ENCODE measurements around the gene SLC13A3. TPM values are rescaled to one million over a fixed set of nuclear protein-coding genes. Genes with fewer than 3 reads are reported as not detected.

The SLC13A3 gene
- total RNA-seq, 1 donor from 2014 or later, result 0.12 TPM

DNA sequence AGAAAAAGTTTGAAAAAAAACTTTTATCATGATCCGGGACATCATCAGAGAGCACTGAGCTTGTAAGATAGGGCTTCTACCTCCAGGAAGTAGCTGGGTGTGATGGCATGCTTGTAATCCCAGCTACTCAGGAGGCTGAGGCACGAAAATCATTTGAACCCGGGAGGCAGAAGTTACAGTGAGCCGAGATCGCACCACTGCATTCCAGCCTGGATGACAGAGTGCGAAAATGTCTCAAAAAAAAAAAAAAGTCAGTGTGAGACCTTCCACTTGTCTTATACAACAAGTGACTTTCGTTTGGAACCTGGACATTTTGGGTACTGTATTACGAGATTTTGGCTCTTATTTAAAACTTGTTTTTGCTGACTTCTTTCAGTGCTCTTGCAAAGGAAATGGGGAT lies 5.9 kb upstream of the SLC13A3 start:
- intact Hi-C loops (cut with micrococcal nuclease), result no loop called here

DNA sequence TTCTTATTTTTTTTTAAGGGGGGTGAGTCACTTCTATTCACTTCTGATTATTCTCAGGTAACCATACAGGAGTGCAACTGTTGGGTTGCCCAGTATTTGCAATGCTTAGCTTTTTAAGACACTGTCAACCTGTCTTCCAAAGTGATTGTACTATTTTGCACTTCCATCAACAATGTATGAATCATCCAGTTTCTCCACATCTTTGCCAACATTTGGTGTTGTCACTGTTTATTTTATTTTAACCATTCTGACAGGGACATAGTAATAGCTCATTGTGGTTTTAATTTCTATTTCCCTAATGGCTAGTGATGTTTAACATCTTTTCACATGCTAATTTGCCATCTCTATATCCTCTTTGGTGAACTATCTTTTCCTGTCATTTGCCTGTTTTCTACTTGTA lies 1.4 kb upstream of the SLC13A3 start:
- intact Hi-C loops (cut with micrococcal nuclease), result no loop called here

DNA sequence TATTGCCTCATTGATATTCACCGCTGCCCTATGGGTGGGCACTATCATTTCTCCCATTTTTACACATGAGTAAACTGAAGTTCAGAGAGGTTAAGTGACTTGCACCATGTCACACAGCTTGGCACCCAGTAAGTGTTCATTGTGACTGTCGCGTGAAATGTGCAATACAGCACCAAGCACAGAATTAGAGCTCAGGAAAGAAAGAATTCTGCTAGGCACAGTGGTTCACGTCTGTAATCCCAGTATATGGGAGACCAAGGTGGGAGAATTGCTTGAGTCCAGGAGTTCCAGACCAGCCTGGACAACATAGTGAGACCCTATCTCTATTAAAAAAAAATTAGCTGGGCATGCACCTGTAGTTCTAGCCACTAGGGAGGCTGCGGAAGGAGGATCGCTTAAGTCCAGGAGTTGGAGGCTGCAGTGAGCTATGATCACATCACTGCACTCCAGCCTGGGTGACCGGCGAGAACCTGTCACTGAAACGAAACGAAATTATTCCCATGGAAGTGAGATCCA lies 626 bp downstream of the SLC13A3 start:
- intact Hi-C loops (cut with micrococcal nuclease), result no loop called here

DNA sequence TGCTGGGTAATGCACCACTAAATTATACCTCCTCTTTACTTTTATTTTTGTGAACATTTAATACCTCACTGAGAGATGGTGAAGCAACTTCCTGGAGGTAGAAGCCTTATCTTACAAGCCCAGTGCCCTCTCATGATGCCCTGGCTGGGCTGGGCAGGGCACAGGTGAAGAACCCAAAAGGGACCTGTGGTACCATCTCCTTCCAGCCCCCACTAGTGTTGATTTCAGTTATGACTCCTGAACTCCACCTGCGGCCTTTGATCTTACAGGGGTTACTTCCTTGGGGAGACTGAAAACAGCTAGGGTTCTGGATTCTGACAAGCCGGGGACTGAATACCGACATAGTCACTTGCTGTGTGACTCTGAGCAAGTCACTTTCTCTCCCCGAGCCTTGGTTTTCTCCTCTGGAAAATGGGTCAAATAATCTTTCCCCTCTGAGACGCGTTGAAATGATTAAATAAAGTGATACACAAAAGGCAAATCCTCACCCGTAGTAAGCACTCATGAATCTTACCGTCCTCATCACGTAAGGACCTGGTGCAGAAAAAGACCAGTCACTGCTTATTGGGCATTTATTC lies 1.2 kb downstream of the SLC13A3 start:
- intact Hi-C loops (cut with micrococcal nuclease), result no loop called here

DNA sequence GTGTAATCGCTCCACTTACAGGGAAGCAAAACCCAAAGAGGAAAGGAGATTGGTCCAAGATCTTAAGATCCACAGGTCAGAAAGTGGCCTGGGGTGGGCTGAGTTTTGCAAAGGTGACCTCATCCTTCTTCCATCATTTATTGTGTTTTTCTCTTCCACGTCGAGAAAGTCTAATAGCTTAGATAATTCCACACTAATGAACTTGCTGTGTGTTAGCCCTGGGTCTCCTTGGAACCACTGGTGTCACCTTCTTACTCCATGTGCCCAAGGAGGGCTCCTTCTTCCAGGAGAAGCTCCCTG lies 1.7 kb downstream of the SLC13A3 start:
- intact Hi-C loops (cut with micrococcal nuclease), result no loop called here

DNA sequence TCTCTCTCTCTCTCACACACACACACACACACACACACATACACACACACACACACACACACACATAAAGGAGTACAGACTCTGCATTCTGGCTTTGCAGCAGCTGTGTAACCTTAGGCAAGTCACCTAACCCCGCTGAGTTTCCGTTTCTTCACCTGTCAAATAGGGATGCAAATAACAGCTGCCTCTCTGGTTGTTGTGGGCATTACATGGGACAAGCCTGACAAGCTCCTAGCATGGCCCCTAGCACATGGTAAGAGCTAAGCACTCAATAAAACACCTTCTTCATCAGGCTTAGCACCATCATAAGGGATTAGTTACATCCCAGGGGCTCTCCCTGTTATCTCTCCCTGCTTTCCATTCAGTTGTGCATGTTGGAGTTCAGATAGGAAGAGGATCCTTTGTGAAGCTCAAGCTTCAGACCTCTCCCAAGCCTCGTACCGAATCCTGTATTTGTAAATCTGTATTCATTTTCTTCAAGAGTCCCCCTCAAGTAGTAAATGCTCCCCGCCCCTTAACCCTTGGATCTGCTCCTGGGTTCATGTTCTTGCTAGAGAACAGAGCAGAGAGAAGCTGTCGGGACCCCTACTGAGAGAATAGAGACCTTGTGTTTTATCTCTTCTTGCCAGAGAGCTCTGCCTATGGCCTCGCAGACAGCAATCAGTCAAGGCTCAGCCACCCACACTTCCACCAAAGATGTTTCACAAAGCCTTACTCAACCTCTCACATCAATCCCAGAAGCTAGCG lies 2.2 kb downstream of the SLC13A3 start:
- intact Hi-C loops (cut with micrococcal nuclease), result no loop called here

DNA sequence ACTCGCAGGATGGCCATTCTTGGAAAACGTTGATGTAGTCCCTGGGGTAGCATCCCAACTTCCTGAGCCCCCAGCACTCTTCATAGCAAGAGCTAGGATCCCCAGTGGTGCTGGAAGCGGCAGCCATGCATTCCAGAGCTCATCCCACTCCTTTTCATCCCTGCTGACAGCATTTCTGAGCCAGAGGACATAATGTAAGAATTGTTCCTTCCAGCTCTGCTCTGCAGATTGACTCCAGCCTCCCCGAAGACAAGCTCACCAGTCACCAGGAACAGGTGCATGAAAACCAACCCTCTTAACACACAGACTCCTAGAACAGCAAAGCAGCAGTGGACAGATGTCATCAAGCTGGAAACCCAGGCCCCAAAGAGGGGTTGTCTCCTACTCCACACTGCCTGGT lies 3.8 kb downstream of the SLC13A3 start:
- intact Hi-C loops (cut with micrococcal nuclease), result no loop called here

DNA sequence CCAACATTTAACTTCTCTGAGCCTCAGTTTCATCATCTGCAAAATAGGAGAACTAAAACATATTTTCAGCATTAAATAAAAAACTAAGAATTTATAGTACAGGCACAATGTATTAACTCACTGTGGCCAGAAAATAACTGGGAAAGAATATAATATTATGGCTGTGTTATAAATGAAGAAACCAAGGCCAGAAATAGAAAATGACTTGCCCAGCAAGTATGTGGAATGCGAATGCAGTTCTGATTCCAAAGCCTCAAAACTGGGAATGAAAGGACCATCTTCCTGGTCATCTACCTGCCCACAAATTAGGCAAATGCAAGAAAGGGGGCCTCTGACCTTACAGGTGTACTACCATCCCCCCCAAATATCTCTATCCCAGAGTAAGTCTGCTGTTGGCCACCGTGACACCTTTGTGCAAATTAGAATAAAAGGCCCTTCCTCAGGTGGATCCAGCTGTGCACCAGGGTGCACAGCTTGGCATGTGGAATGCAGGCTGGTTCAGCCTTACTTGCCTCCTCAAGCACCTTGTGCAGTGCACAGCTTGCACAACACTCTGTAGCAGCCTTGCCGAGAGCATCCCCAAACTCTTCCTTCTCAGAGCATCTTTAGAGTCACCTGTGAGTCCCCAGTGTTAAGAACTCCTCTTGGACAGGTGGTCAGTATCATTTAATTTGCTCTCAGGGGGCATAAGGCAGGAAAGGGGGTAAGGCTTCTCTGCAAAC lies 4.4 kb downstream of the SLC13A3 start:
- intact Hi-C loops (cut with micrococcal nuclease), result no loop called here

DNA sequence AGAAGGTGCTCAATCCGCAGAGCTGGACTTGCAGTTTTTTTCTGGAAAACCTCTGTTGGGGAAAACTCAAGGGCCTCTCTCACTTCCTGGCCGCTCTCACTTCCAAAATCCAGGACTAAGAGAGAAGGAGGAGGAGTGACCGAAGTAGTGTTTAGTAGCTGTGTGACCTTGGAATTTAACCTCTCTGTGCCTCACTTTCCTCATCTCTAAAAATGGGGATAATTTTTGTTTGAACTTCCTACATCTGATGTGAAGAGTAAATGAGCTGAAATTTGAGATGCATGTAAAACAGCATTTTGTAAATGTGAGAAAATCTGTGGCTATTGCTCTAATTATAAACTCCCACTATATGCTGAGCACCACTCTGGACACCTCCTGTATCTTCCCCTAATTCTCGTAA lies 5.1 kb downstream of the SLC13A3 start:
- intact Hi-C loops (cut with micrococcal nuclease), result no loop called here

DNA sequence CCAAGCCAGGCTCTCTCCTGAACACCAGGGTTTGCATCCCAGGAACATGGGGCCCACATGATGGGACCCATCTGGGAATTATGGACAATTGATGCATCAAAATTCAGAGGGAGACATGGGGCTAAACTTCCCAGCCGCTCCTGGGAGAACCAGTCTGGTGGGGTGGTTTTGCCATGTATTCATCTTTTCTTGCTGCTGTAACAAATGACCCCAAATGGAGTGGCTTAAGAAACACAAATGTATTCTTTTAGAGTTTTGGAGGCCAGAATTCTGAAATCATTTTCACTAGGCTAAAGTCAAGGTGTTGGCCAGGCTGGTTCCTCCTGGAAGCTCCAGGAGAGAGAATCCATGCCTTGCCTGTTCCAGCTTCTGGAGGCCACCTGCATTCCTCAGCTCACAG lies 6.5 kb downstream of the SLC13A3 start:
- intact Hi-C loops (cut with micrococcal nuclease), result no loop called here

DNA sequence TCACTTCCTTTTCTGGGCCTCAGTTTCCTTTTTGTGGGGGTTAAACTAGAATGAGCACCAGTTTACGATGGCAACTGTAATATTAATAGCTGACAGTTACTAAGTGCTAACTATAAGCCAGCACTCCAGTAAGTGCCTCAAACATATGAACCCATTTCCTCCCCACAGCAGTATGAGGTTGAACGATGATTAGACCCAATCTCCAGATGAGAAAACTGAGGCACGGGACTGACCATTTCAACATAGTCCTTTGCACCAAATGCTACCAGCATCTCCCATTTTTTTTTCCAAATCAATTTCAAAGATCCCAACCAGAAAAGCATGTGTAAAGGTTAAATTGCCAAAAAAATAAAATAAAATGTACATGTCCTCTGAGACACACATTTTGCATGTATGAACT lies 7.1 kb downstream of the SLC13A3 start:
- intact Hi-C loops (cut with micrococcal nuclease), result no loop called here

DNA sequence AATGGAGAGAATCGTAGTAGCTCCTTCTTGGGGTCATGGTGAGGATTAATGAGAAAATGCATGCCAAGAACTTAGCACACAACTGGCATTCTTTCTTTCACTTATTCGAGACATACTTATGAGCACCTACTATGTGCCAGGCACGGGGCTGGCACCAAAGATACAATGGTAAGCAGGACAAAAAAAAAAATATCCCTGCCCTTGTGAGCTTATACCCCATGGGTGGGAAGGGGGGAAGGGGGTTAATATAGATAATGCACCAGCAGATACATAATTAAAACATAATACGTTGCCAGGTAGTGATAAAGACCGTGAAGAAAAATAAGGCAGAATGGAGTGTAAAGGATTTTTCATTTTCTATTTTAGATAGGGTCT lies 8.3 kb downstream of the SLC13A3 start:
- intact Hi-C loops (cut with micrococcal nuclease), result no loop called here

DNA sequence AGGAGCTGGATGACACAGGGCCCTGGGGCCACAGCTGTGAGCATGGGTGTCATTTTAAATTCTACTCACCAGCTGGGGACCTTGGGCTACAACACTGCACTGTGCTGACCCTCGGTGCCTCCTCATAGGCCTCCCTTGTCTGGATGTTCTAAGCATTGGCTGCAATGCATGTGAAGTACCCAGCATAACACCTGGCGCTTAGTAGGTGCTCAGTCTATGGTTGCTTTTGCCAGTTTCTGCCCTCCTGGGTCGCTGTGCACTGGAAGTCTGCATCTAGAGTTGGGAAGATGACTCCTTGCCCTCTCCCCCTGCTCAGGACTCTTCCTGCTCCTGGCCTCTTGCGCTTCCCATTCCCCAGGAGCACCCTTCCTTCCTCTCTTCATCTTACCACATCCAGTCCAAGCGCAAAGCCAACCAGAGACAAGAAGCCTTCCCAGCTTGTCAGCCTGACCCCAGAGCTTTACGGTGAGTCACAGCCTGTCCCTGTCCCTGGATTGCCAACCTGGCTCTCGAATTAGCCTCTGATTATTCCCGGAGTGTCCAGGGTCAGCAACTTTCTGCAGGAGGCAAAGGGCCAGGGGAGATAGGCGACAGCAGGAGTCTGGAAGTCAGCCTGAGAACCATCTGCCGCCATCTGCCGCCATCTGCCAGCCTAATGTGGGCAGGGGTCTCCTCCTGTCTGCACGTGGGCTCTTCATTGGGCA lies 8.8 kb downstream of the SLC13A3 start:
- intact Hi-C loops (cut with micrococcal nuclease), result no loop called here

DNA sequence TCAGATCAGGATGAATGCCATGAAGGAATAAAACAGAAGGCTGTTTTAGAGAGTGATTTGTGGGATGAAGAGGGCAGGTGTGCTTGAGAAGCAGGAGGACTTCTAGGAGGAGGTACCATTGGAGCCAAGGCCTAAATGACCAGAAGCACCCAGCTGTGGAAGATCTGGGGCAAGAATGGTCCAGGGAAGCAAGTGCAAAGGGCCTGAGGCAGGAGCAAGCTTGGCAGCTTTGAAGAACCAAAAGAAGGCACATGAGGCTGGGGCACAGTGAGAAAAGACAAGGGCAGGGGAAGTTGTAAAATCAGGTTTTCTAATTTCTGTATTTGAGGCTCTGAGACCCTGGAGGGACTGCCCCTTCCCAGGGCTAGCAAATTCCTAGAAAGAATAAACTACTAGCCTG lies 9.8 kb downstream of the SLC13A3 start:
- intact Hi-C loops (cut with micrococcal nuclease), result no loop called here

DNA sequence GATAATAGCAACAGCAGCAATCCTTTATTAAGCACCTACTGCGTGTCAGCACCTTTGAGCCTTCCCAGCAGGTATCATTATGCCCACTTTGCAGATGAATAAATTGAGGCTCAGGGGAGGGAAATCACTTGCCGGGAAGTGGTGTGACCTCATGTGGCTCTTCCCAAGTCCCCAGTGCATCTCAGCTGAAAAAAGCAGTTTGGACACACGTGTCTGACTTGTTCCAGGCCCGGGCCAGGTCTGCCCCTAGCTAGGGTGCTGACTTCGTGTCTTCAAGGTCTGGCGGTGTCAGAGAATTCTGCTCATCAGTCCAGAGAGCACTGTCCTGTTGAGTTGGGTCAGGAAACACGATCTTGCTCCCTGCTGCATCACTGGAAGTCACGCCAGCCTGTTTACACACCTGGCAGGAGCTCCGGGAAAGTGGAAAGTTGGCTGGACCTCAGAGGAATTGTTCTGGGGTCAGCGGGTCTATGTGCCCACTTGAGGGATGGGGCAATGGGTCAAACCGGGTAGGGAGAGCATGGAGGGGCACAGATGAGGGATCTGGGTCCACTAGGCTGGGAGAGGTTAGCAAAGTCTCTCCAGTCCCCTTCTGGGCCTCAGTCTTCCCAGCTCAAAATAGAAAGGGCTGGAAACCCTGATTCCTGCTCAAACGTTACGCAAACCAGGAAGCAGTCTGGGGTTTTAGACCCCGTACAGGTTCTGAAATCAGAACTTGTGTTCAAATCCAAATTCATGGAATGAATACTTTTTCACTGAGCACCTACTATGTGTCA lies 10.5 kb downstream of the SLC13A3 start:
- intact Hi-C loops (cut with micrococcal nuclease), result no loop called here

DNA sequence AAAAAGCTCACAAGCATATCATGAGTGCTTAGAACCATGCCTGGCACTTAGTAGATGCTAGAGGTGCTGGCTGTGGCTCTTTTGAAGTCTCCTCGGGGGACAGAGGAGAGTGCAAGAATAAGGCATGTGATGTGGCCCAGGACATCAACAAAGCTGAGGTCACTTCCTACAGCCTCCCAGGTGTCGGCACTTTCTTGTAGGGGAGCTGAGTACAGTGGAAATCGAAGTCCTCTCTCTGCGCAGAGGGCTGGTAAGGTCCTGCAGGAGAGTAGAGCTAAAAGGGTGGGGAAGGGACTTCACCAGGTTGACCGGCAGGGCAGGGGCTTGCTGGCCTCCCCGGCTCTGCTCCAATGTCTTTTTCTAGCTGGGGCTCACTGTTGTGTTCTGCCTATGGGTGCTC lies 11.2 kb downstream of the SLC13A3 start:
- intact Hi-C loops (cut with micrococcal nuclease), result no loop called here

DNA sequence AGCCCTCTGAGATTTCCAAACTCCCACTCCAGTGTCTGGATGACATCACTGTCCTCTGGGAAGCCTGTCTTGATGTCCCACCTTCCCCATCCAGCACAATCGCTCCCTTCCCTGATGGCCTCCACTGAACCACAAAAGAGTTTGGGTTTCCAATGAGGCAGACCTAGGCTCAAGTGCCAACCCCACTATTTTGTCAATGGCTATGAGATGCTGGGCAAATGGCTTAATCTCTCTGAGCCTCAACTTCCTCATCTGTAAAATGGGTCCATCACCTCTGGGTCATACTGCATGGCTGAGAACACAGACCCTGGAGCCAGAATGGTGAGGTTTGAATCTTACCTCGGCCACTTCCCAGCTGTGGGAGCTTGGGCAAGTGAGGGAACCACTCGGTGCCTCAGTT lies 11.7 kb downstream of the SLC13A3 start:
- intact Hi-C loops (cut with micrococcal nuclease), result no loop called here

DNA sequence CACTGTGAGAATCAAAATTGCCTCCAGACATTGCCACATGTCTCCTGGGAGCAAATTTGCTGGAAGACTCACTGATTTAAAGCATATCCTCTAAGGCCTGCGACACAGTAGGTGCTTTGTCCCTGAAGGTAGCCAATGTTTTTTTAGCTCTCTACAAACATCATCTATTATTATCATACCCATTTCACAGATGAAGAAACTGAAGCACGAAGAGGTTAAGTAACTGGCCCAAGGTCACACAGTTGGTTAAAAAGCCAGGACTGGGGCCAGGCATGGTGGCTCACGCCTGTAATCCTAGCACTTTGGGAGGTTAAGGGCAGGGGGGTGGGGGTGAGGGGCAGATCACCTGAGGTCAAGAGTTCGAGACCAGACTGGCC lies 12.4 kb downstream of the SLC13A3 start:
- intact Hi-C loops (cut with micrococcal nuclease), result no loop called here

DNA sequence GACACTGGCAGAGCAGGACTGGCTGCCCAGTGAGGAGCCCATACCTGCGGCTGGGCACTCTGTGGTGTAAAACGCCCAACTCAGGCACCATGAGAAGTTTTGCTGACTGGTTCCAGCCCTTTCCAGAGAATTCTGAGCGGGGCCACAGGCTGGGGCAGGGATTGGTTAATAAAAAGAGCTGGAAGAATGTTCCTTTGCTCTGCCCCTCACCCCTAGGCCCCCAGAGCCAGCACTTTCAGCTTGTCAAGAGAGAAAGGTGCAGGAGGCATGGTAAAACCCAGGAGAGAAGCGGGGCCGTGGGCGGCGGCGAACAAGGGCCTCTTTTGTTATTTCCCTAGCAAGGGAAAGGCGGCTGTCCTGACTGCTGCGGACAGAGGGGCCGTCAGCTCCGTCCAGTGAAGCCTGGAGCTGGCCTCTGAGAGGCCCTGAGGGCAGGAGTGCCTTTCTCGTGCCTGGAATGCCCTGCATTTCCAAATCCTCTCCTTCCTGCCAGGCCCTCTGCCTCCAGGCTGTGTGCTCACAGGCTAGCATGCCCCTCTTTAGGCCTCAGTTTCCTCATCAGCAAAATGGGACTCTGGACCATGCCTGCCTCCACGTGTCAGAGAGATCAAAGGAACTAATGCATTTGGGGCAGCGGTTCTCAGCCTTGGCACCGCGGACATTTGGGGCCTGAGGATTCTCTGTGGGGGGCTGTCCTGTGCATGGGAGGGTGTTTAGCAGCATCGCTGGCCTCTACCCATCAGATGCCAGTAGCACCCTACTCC lies 12.9 kb downstream of the SLC13A3 start:
- intact Hi-C loops (cut with micrococcal nuclease), result no loop called here

DNA sequence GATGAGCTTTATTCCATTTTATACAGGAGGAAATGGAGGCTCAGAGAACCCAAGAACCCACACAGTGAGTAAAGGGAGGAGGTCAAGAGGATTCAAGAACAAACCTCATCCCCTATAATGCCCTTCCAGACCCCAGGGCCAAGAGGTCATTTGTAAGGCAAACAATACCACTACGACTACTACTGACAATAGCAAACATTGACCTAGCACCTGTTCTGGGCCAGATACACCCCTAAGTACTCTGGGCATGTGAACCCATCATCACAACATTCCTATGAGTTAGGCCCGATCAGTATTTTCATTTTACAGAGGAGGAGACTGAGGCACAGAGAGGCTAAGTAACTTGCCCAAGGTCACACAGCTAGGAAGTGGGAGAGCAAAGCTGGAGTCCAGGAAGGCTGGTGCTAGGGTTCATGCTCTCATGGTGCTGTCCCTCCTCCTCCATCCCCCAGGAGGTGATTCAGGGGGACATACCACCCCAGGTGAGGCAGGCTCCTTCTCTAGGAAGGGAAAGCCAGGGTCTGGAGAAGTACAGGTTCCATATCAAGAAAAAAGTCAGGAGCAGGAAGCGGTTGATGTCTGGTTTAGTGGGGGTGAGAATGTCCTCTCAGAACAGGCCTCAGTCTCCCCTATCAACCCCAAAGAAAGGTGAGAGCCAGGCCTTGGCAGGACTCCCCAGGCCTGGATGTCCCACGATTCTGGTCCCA lies 13.7 kb downstream of the SLC13A3 start:
- intact Hi-C loops (cut with micrococcal nuclease), result no loop called here

Measured in T-helper 1 cell treated with Interleukin-12 subunit alpha and Interleukin-12 subunit beta and Interleukin-4 antibody, amounts not matched to agents 30 ng/mL and 1 ng/mL, for 36 hours (primary cell).